Fibroblast of lung (primary cell): ENCODE measurements around the gene AMOT. TPM values are rescaled to one million over a fixed set of nuclear protein-coding genes. Genes with fewer than 3 reads are reported as not detected.
A peak's percentile ranks its signal among the peaks of the same experiment; 100 is the strongest.

Experiments used
- DNase-seq, 2 donors: peaks; one replicate each; pipeline versions ENCODE4 v3.0.0 to v3.0.0-alpha.2; 2010; ENCODE audit warnings: low read depth in 2 of 2
- H2AFZ ChIP-seq: 2 replicates; pipeline ENCODE4 v1.5.1; 2012; ENCODE audit warnings: low read length, control low read depth, inconsistent platforms
- H3K27ac ChIP-seq: 2 replicates; pipeline ENCODE4 v1.5.1; 2011; ENCODE audit warnings: low read length, control low read depth; ENCODE audit not compliant: insufficient read depth
- H3K27me3 ChIP-seq: 2 replicates; pipeline ENCODE4 v1.5.1; 2011; ENCODE audit warnings: mild to moderate bottlenecking, low read length; ENCODE audit not compliant: control insufficient read depth, insufficient read depth
- H3K36me3 ChIP-seq: 2 replicates; pipeline ENCODE4 v1.5.1; 2011; ENCODE audit warnings: low read length; ENCODE audit not compliant: control insufficient read depth, insufficient read depth
- H3K4me1 ChIP-seq: 2 replicates; pipeline ENCODE4 v1.5.1; 2011; ENCODE audit warnings: low read length; ENCODE audit not compliant: control insufficient read depth, insufficient read depth; ENCODE audit errors: extremely low read depth
- H3K4me2 ChIP-seq: 2 replicates; pipeline ENCODE4 v1.5.1; 2011; ENCODE audit warnings: low read length, control low read depth; ENCODE audit not compliant: insufficient read depth; ENCODE audit errors: extremely low read depth
- H3K4me3 ChIP-seq, 4 experiments: fragments of 200-600 bp in 1 of 4; sonication (generic) in 1 of 4; replicated peaks in 1 of 4; 2 replicates each; pipeline ENCODE4 v1.5.1; 2011 to 2016; ENCODE audit warnings: low read length in 4 of 4, low read depth in 3 of 4, mild to moderate bottlenecking in 3 of 4, control low read depth in 2 of 4, inconsistent platforms in 1 of 4, mixed read lengths in 1 of 4; ENCODE audit not compliant: insufficient read depth in 1 of 4; ENCODE audit errors: control extremely low read depth in 1 of 4
- H3K79me2 ChIP-seq: 2 replicates; pipeline ENCODE4 v1.5.1; 2012; ENCODE audit warnings: mild to moderate bottlenecking, low read length, inconsistent platforms; ENCODE audit not compliant: control insufficient read depth, insufficient read depth
- H3K9ac ChIP-seq: 2 replicates; pipeline ENCODE4 v1.5.1; 2011; ENCODE audit warnings: mild to moderate bottlenecking, low read length, control low read depth; ENCODE audit not compliant: insufficient read depth
- H3K9me3 ChIP-seq: 2 replicates; pipeline ENCODE4 v1.5.1; 2012; ENCODE audit warnings: low read depth, low read length; ENCODE audit not compliant: control insufficient read depth, insufficient read depth
- H4K20me1 ChIP-seq: 2 replicates; pipeline ENCODE4 v1.5.1; 2011; ENCODE audit warnings: low read length; ENCODE audit not compliant: control insufficient read depth, insufficient read depth; ENCODE audit errors: extremely low read depth
- CTCF ChIP-seq, 2 donors: IDR thresholded peaks in 1 of 2; conservative IDR thresholded peaks in 1 of 2; 1 replicate in 1 of 2; 2 replicates in 1 of 2; pipeline ENCODE4 v1.5.1; 2011 to 2012; ENCODE audit warnings: low read length in 2 of 2, control low read depth in 1 of 2, inconsistent platforms in 1 of 2, low read depth in 1 of 2, mild to moderate bottlenecking in 1 of 2
- EZH2 ChIP-seq: IDR thresholded peaks from 2 replicates; pipeline ENCODE4 v1.5.1; 2012; ENCODE audit warnings: low read length, control low read depth, mild to moderate bottlenecking; ENCODE audit errors: missing control alignments
- polyA plus RNA-seq, 2 donors: library from polyadenylated mRNA; depleted of rRNA in 1 of 2; stranded (reverse) in 1 of 2; unstranded in 1 of 2; fragments of >200 nt; gene quantifications; 2 replicates each; pipeline ENCODE4 v1.2.1, GENCODE V29; 2011 to 2012; ENCODE audit warnings: missing spikeins in 1 of 2
- total RNA-seq: library from RNA; depleted of rRNA; stranded (reverse); fragments of >200 nt; gene quantifications from 2 replicates; pipeline ENCODE4 v1.2.1, GENCODE V29; 2014

The AMOT gene
- total and polyA plus RNA-seq, 2 donors (not counting 1 experiment from before 2014, with no cell fraction given), result 6.8 to 7.5 TPM

GRCh38 chrX:112803060-112803459 lies 37.6 kb downstream of the AMOT start:
- TF ChIP-seq CTCF (conservative IDR thresholded peaks at IDR 0.05 in 1 of 2, IDR thresholded peaks at IDR 0.05 in 1 of 2; ENCODE audit: low read depth in 1 of 2, low read length in 2 of 2), result no peak
- TF ChIP-seq EZH2, result no peak
- DNase-seq, result no peak

GRCh38 chrX:112802541-112802940 lies 38.1 kb downstream of the AMOT start:
- Histone ChIP-seq H2AFZ (no peak overlapping the region), H3K27me3 (no peaks in the 10 kb centered on the region), H3K4me3 (no peak overlapping the region), H3K9ac (no peak overlapping the region), H4K20me1 (no peaks in the 10 kb centered on the region), H3K79me2 (no peaks in the 10 kb centered on the region), H3K27ac (no peak overlapping the region), H3K4me2 (no peak overlapping the region), H3K4me1 (no peaks in the 10 kb centered on the region), H3K9me3 (no peaks in the 10 kb centered on the region), H3K36me3 (no peaks in the 10 kb centered on the region)
- no peak for TF ChIP-seq EZH2
- TF ChIP-seq CTCF (conservative IDR thresholded peaks at IDR 0.05 in 1 of 2, IDR thresholded peaks at IDR 0.05 in 1 of 2; ENCODE audit: low read depth in 1 of 2, low read length in 2 of 2), result no peak
- no peak for DNase-seq

More at GRCh38 chrX:112803060-112803459, 37.6 kb downstream of the AMOT start:
- H3K79me2 ChIP-seq, result no peaks in the 10 kb centered on the region
- no peak overlapping the region for H3K9ac ChIP-seq
- no peak overlapping the region for H3K27ac ChIP-seq
- no peak overlapping the region for H3K4me2 ChIP-seq
- H3K36me3 ChIP-seq, result no peaks in the 10 kb centered on the region
- H3K9me3 ChIP-seq, result no peaks in the 10 kb centered on the region
- no peaks in the 10 kb centered on the region for H3K4me1 ChIP-seq
- H3K27me3 ChIP-seq, result no peaks in the 10 kb centered on the region
- no peak overlapping the region for H2AFZ ChIP-seq
- no peaks in the 10 kb centered on the region for H4K20me1 ChIP-seq
- no peak overlapping the region for H3K4me3 ChIP-seq

- Histone ChIP-seq H3K4me3 (no peak overlapping the region), H2AFZ (no peak overlapping the region), H3K9me3 (no peaks in the 10 kb centered on the region), H3K27me3 (no peaks in the 10 kb centered on the region), H4K20me1 (no peaks in the 10 kb centered on the region), H3K4me1 (no peaks in the 10 kb centered on the region), H3K9ac (no peak overlapping the region), H3K27ac (no peak overlapping the region), H3K79me2 (no peaks in the 10 kb centered on the region), H3K4me2 (no peak overlapping the region), H3K36me3 (no peaks in the 10 kb centered on the region)
- DNase-seq, result peak in 1 of 2 donors; percentile 8
- TF ChIP-seq CTCF (conservative IDR thresholded peaks at IDR 0.05 in 1 of 2, IDR thresholded peaks at IDR 0.05 in 1 of 2; ENCODE audit: low read depth in 1 of 2, low read length in 2 of 2) (no peak), EZH2 (no peak)
These were observed 39.5 kb downstream of the AMOT start for GRCh38 chrX:112800971-112801775.
